ENCODE results near the gene PRR19. TPM values are rescaled to one million over a fixed set of nuclear protein-coding genes. Genes with fewer than 3 reads are reported as not detected.

PRR19 gene
- total RNA-seq, 1 donor: 0.86 TPM

GRCh38 chr19:42323473-42323851 is 21.5 kb downstream of the PRR19 start:
- H3K4me3 ChIP-seq (ENCODE audit: low read depth, low read length): no peak overlapping the region
- DNase-seq (ENCODE audit: low read depth): no peak
- TF ChIP-seq, protein P1, sequence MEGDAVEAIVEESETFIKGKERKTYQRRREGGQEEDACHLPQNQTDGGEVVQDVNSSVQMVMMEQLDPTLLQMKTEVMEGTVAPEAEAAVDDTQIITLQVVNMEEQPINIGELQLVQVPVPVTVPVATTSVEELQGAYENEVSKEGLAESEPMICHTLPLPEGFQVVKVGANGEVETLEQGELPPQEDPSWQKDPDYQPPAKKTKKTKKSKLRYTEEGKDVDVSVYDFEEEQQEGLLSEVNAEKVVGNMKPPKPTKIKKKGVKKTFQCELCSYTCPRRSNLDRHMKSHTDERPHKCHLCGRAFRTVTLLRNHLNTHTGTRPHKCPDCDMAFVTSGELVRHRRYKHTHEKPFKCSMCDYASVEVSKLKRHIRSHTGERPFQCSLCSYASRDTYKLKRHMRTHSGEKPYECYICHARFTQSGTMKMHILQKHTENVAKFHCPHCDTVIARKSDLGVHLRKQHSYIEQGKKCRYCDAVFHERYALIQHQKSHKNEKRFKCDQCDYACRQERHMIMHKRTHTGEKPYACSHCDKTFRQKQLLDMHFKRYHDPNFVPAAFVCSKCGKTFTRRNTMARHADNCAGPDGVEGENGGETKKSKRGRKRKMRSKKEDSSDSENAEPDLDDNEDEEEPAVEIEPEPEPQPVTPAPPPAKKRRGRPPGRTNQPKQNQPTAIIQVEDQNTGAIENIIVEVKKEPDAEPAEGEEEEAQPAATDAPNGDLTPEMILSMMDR (IDR thresholded peaks at IDR 0.05; ENCODE audit: insufficient read depth, low read depth, low read length): no peak

DNA sequence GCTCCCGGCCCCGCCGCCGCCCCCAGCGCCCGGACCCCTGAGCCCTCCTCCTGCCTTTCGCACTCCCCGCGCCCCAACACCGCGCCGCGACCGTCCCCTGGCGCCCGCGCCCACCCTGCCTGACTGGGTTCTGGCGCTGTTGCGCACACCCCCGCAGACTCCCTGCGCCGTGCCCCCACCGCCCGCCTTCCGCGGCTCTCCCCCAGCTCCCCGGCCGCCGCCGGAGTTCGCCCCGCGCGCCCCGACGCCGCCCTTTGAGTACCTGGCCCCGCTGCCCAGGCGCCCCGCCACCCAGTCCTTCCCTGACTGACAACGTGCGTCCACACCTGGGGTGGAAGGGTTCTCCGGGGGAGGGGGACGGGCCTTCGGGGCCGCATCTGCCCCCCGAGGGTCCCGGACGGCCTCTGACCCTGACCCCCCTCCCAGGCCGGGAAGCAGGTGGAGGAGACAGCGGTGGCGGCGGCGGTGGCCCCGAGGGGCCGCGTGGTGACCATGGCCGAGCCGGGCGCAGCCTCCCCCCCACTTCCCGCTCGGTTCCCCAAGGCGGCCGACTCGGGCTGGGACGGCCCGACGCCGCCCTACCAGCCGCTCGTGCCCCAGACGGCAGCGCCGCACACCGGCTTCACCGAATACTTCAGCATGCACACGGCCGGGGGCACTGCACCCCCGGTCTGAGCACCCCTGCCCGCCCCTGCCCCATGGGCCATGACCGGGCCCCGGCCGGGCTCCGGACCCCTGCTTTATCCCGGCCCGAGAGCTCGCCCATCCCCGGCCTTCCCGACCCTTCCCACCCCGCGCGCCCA is 22.1 kb downstream of the PRR19 start:
- no peak overlapping the region for H3K4me3 ChIP-seq (ENCODE audit: low read depth, low read length)
- DNase-seq (ENCODE audit: low read depth): no peak
- TF ChIP-seq, protein P1 (IDR thresholded peaks at IDR 0.05; ENCODE audit: insufficient read depth, low read depth, low read length): no peak

GRCh38 chr19:42324655-42325307 is 22.8 kb downstream of the PRR19 start:
- DNase-seq (ENCODE audit: low read depth): no peak
- TF ChIP-seq, protein P1 (IDR thresholded peaks at IDR 0.05; ENCODE audit: insufficient read depth, low read depth, low read length): no peak

GRCh38 chr19:42325308-42325895 is 23.5 kb downstream of the PRR19 start, which contains the start of gene MEGF8:
TSS of gene MEGF8 (plus strand) at chr19:42325635. CDS start at chr19:42326244, 609 bp downstream.
- TF ChIP-seq, protein P1 (IDR thresholded peaks at IDR 0.05; ENCODE audit: insufficient read depth, low read depth, low read length): peak; percentile 89
- peak; percentile 99 for DNase-seq (ENCODE audit: low read depth)
- H3K4me3 ChIP-seq (ENCODE audit: low read depth, low read length): peak within 1 kb of the TSS; percentile 92

More at GRCh38 chr19:42324655-42325307, 22.8 kb downstream of the PRR19 start:
- H3K4me3 ChIP-seq (ENCODE audit: low read depth, low read length): peak overlapping the region; percentile 27

DNA sequence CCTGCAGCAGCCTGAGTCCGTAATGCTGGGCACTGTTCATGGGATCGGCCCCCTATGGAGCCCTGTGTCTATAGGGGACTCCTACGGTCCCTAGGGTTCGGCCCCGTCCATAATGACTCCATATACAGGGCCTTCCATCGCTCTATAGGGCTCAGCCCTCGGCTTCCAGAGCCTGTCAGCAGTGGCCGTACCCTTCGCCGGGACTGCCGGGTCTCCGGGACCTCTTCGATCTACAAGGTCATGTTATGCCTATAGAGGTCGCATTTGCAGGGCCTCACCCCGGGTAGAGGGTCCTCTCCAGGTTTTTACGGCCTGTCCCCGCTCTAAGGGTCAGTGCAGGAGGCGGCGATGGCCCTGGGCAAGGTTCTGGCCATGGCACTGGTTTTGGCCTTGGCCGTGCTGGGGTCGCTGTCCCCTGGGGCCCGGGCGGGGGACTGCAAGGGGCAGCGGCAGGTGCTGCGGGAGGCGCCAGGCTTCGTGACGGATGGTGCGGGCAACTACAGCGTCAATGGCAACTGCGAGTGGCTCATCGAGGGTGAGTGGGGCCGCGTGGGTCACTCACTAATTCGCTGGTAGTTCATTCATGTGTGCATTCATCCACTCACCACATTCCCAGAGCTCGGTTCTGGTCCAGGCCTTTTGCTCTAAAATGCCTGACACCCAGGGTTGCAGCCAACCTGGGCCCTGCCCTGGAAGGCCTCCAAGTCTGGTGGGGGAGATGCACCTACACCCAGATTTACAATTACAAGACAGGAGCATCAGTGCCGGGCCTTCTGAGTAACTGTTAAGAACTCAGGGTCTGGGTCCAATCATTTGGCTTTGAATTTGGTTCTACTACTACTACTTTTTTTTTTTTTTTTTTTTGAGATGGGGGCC is 24.2 kb downstream of the PRR19 start:
- H3K4me3 ChIP-seq (ENCODE audit: low read depth, low read length): peak overlapping the region; percentile 92
- DNase-seq (ENCODE audit: low read depth): no peak
- TF ChIP-seq, protein P1 (IDR thresholded peaks at IDR 0.05; ENCODE audit: insufficient read depth, low read depth, low read length): no peak

DNA sequence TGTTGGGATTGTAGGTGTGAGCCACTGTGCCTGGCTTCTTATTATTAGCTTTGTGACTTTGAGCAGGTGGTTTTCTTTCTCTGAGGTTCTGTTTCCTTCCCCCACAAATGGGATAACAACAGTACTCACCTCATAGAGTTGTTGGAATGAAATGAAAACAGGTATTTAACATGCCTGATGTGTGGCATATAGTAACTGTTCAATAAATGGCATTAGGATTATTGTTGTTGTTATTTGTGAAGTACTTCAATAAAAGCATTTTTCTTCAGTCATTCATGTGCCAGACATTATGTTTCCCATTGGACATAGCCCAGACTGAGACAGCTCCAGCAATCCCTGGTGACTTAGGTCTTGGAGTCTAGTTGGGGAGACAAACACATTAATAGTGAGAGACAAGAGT is 25.0 kb downstream of the PRR19 start:
- TF ChIP-seq, protein P1 (IDR thresholded peaks at IDR 0.05; ENCODE audit: insufficient read depth, low read depth, low read length): no peak
- H3K4me3 ChIP-seq (ENCODE audit: low read depth, low read length): no peak overlapping the region
- DNase-seq (ENCODE audit: low read depth): no peak
